ENCODE measurements around the gene COL19A1.

The COL19A1 gene

DNA sequence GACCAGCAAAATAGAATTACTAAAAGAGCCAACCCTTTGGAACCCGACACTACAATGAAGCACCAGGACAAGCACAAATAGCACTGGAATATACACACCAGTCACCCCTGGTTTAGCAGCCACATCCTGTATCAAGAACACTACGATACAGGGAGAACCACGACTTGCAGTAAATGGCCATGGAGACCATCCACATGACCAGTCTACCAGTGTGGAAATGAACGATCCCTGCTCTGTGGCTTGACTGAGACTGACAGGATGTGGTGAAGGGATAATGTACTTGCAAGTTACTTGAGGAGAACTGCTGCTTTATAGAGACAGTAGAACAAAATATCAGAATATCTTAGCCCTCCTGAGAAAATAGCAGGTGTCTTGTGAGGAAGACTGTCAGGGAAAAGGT, 266.9 kb downstream of the COL19A1 start:
- no peak for DNase-seq

- no peak for DNase-seq
Observed at GRCh38 chr6:70134542-70134941, 268.2 kb downstream of the COL19A1 start.

DNA sequence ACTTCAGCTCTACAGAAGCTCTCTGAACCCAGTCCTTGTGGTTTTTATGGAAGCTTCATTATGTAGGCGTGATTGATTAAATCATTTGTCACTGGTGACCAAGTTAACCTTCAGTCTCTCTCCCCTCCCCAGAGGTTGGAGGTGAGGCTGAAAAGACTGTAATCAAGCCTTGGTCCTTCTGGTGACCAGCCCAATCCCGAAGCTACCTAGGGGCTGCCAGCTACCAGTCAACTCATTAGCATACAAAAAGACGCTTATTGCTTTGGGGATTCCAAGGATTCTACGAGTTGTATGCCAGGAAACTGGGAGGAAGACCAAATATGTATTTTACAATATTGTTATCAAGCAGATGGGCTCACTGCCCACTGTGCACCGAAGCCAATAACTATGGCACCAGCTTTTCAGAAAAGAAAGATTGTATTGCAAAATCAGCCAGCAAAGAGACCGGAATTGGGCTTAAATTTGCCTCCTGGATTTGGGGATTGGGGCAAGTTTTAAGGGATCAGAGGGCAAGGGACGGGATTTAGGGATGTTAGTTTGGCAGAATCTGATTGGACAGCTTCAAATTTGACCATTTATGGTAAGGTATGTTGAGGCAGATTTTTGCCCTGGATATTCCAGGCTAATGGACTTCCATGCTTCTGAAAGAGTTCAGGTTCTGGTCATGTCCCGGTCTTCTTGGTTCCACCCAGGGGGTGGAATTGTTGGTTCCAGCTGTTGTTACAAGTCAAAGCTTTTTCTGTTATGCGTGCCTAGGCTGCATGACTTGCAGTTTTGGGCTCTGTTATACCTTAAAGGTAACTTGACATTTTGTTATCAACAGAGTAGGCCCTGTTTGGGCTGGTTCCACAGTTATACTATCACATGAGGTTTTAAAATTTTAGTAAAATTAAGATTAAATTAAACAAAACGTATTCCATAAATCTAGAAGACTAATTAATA, 269.1 kb downstream of the COL19A1 start:
- DNase-seq, result no peak

DNA sequence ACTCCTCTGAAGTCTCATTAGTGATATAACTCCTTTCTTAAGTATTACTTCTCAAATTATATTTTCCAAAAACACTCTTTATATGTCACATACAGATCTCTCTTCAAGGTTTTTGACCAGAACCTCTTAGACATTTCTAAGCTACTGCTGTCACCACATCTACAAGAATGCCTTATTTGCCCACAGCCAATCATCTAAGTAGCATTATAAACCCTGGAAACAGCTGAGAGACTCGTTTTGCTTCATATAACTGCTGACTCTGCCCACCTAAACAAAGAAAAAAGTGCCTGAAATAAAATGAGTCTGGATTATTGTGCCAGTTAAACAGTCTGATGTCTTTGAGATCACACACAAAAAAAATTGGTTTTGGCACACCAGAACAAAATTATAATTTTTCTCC, 270.6 kb downstream of the COL19A1 start:
- DNase-seq, result no peak

DNA sequence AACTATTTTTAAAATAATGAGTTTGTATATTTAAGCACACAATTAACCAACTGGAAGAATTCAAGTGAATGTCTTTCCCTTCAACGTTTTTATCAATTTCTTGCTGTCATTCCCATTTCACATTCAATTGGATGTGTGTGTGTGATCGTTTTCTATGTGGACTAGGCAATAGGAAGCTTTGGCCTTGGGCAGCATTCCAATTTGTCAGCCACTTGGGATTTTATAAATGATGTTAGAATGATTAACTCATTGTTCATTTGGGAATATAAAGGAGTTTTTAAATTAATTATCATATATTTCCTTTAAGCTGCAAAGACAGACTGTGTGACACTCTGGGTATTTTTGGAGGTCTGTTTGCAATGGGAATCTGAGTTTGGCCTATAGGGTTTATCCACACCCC, 274.1 kb downstream of the COL19A1 start:
- no peak for DNase-seq

DNA sequence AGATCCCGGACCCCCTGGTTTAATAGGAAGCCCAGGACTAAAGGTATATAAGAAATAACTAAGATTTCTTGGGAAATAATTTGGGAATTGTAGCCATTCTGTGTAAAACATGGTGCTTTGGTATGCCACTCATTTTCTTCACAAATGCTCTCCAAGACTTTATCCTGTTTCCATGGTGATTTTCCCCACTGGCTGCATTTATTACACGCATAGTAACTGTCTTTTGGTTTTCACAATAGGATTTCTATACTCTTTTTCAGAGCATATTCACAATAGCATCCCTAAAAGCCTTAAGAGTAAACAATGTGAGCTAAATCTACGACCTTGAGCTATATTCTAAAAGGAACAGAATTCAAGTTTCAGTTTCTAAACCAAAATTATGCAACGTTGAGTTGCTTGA, 275.7 kb downstream of the COL19A1 start:
- DNase-seq, result no peak

DNA sequence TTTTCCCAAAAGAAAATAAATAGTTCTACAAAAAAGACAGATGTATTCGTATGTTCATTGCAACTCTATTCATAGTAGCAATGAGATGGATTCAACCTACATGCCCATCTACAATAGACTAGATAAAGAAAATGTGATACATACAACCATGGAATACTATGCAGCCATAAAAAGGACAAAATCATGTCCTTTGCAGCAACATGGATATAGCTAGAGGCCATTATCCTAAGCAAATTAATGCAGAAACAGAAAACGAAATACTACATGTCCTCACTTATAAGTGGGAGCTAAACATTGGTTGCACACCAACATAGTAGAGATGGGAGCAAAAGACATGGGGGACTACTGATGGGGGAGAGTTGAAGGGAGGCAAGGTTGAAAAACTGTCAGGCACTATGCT, 278.8 kb downstream of the COL19A1 start:
- DNase-seq, result no peak

GRCh38 chr6:70149209-70149788, 282.9 kb downstream of the COL19A1 start:
- no peak for DNase-seq

- DNase-seq, result no peak
Observed at GRCh38 chr6:70150521-70150920, 284.2 kb downstream of the COL19A1 start.

GRCh38 chr6:70151616-70152015, 285.3 kb downstream of the COL19A1 start:
- DNase-seq, result no peak

GRCh38 chr6:70152786-70153185, 286.4 kb downstream of the COL19A1 start:
- no peak for DNase-seq

GRCh38 chr6:70157086-70157485, 290.7 kb downstream of the COL19A1 start:
- DNase-seq, result no peak

DNA sequence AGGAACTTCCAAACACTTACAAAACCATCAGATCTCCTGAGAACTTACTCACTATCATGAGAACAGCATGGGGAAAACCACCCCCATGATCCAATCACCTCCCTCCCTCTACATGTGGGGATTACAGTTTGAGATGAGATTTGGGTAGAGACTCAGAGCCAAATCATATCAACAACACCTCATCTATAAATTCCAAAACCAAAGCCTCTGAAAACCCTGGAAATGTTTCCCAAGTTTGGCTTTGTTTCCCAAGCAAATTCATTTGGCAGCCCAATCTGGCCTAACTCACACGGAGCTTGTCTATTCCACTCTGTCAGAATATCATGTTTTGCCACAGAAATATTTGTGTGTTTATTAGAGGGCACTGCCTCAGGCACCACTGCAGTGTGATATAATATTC, 293.9 kb downstream of the COL19A1 start:
- DNase-seq, result no peak

GRCh38 chr6:70162972-70163371, 296.6 kb downstream of the COL19A1 start:
- DNase-seq, result no peak

- no peak for DNase-seq
Observed at GRCh38 chr6:70163795-70164194, 297.4 kb downstream of the COL19A1 start.

GRCh38 chr6:70164556-70164955, 298.2 kb downstream of the COL19A1 start:
- DNase-seq, result no peak

DNA sequence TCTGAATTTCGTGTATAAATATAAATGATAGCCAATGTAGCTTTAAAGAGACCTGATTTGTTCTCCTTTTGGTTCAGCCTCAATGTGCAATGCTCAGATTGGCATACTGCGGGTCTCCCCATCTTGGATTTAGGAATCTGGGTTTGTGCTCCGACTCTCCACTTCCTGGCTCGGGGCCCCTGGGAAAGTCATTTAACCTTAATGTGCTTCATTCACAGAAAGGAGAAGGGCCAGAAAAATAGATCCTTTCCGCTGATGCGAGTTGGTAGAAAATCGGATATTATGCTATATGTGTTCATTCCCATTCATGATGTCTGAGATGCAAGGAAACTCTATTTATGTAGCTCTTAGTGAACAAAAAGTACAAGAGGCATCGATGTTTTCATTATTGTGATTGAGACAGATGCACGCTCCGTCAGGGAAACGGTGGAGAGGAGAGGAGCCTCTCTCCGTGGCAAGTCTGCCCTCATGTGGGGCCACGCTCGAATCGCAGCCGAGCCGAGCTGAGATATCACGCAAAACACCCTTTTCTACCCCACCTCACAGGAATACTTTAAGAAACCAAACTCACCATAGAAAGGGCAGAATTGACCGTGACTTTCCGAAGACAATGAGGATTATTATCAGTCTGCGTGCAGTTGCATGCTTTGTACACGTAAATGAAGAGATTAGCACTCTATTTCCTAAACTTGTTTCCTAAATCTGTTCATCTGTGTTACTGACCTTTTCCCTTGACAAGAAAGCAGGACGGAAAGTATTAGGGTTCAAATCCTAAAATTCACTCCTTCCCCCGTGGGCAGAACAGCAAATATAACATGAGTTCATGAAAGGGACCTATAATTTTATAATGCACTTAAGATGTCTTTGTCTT, 300.0 kb downstream of the COL19A1 start:
- no peak for DNase-seq

DNA sequence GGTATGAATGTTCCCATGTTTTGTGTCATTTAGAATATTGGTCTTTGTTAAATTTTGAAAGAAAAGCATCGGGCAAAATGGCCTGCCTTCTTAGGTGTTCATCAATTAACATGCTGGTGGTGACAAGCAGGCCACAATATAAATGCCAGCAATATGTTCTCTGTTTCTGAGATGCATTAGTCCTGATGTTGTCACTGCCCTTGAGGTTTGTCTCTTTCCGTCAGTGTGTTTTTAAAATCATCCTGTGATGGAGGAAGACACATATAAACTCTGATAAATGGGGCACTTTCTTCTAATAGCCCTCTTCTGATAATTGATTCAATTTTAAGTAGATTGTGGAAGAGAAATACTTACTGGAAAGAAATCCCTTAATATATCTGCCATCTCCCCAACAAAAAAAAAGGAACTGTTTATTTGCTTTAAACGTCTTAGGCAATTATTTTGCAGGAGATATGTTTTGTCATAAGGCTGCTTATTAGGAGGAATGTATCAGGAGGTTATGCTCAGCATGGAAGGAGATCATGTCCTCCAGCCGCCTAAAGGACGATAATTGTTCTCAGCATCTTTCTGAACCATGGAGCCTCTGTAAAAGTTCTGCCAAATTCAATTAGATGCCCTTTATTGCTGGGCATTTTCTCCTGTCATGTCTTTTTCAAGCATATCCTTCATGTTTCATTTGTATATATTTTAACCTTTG, 302.5 kb downstream of the COL19A1 start:
- DNase-seq, result no peak

DNA sequence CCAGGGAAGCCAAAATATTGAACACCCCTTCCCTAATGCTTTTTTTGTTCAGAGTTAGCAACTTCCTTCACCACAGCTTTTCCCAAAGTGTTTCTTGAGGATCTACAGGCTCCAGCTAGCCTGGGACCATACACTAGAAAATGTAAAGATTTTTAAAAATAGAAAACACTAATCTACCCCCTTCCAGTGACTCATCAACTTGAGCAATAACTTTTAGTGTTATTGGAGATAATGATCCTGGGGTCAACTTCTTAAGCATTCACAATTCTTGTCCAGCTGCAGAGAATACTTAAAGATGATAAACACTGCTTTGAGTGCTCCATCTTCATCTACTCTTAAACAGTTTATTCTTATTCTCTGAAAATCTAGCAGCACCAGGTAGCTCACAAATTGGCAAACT, 304.9 kb downstream of the COL19A1 start:
- DNase-seq, result no peak

- no peak for DNase-seq
Observed at GRCh38 chr6:70172252-70172651, 305.9 kb downstream of the COL19A1 start.

DNA sequence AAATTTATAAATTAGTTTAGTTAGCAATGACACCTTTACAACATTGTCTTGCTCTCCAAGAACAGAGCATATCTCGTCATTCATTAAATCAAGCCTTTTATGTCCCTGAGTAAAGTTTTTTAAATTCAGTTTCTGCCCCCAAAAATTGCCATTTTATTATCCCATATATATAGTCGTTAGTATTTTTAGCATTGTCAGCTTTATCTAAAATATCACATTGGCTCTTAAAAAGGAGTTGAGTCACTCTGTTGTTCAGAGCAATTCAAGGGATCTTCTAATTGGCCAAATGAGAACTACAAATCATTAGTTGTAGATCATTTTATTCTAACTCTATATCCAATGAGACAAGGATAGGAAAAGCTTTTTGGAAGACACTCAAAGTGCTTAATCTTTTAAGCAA, 309.4 kb downstream of the COL19A1 start:
- DNase-seq, result no peak

- DNase-seq, result no peak
Observed at GRCh38 chr6:70176842-70177550, 310.6 kb downstream of the COL19A1 start.
